NCI-H128 (cell line): ENCODE data around the gene DCUN1D2.

Source experiments
- DNase-seq: peaks from one replicate; lab custom pipeline; 2025; ENCODE audit not compliant: unreplicated experiment; lab: John Stamatoyannopoulos, UW

Gene DCUN1D2

GRCh38 chr13:113427562-113428468, 62.7 kb downstream of the DCUN1D2 start:
- DNase-seq = no peak

- no peak for DNase-seq
Observed at GRCh38 chr13:113426591-113426986, 63.9 kb downstream of the DCUN1D2 start.

GRCh38 chr13:113425941-113426590, 64.4 kb downstream of the DCUN1D2 start:
- DNase-seq = no peak

- DNase-seq = no peak
Observed at GRCh38 chr13:113423520-113424163, 66.9 kb downstream of the DCUN1D2 start.

GRCh38 chr13:113422807-113423519, 67.5 kb downstream of the DCUN1D2 start:
- no peak for DNase-seq

GRCh38 chr13:113421673-113422270, 68.7 kb downstream of the DCUN1D2 start:
- no peak for DNase-seq

- DNase-seq = no peak
Observed at GRCh38 chr13:113420833-113421600, 69.5 kb downstream of the DCUN1D2 start.

- no peak for DNase-seq
Observed at GRCh38 chr13:113420232-113420631, 70.3 kb downstream of the DCUN1D2 start.

GRCh38 chr13:113419531-113420193, 70.8 kb downstream of the DCUN1D2 start:
- no peak for DNase-seq

GRCh38 chr13:113418722-113419049, 71.8 kb downstream of the DCUN1D2 start:
- no peak for DNase-seq

- DNase-seq = no peak
Observed at GRCh38 chr13:113417836-113418721, 72.4 kb downstream of the DCUN1D2 start.

GRCh38 chr13:113417008-113417751, 73.3 kb downstream of the DCUN1D2 start:
- DNase-seq = no peak

- DNase-seq = no peak
Observed at GRCh38 chr13:113415825-113416224, 74.7 kb downstream of the DCUN1D2 start.

GRCh38 chr13:113415032-113415431, 75.5 kb downstream of the DCUN1D2 start:
- DNase-seq = no peak

GRCh38 chr13:113414335-113414734, 76.2 kb downstream of the DCUN1D2 start:
- DNase-seq = no peak

- DNase-seq = no peak
Observed at GRCh38 chr13:113413898-113414282, 76.6 kb downstream of the DCUN1D2 start.

- DNase-seq = no peak
Observed at GRCh38 chr13:113413178-113413897, 77.2 kb downstream of the DCUN1D2 start.
